A673 (cell line): Measurements from ENCODE around the gene PDGFD. TPM values are rescaled to one million over a fixed set of nuclear protein-coding genes. Genes with fewer than 3 reads are reported as not detected.

Experiments
- BruUV-seq: library from RNA; stranded (reverse); fragments of 400-500 nt; replicated peaks from 2 replicates; lab custom pipeline; 2021; lab: Mats Ljungman, UMichigan
- CTCF ChIA-PET: fragments of 300-600 bp; sonication (Branson Sonifier 250); formaldehyde crosslinking; loops from one replicate; lab custom pipeline; 2022; ENCODE audit warnings: antibody characterized with exemption; lab: Charles Lee
- POLR2A ChIA-PET: fragments of 300-600 bp; sonication (Branson Sonifier 250); formaldehyde crosslinking; loops from one replicate; lab custom pipeline; 2022; ENCODE audit warnings: antibody characterized with exemption; ENCODE audit not compliant: low non-redundant PET; lab: Charles Lee
- DNase-seq: peaks from one replicate; pipeline ENCODE4 v3.0.0-alpha.2; 2015; ENCODE audit warnings: low spot score
- H3K27ac ChIP-seq: fragments of 200-600 bp; sonication (generic); 2 replicates; pipeline ENCODE4 v1.5.1; 2016; ENCODE audit warnings: mixed run types, low read depth, mild to moderate bottlenecking, mixed read lengths, antibody characterized with exemption, low read length; ENCODE audit not compliant: poor library complexity, severe bottlenecking
- H3K27me3 ChIP-seq: fragments of 200-600 bp; sonication (generic); replicated peaks from 2 replicates; pipeline ENCODE4 v1.6.1; 2017; ENCODE audit warnings: mixed run types, low read depth, mild to moderate bottlenecking, mixed read lengths, antibody characterized with exemption, low read length; ENCODE audit not compliant: insufficient read depth, poor library complexity
- H3K36me3 ChIP-seq: fragments of 200-600 bp; sonication (generic); 2 replicates; pipeline ENCODE4 v1.6.1; 2016; ENCODE audit warnings: mixed run types, mild to moderate bottlenecking, mixed read lengths, antibody characterized with exemption, low read length; ENCODE audit not compliant: insufficient read depth, poor library complexity, severe bottlenecking
- H3K4me1 ChIP-seq: fragments of 200-600 bp; sonication (generic); 2 replicates; pipeline ENCODE4 v1.6.1; 2017; ENCODE audit warnings: mixed run types, mild to moderate bottlenecking, mixed read lengths, antibody characterized with exemption, low read length; ENCODE audit not compliant: insufficient read depth, poor library complexity, severe bottlenecking
- H3K4me3 ChIP-seq: fragments of 200-600 bp; sonication (generic); 2 replicates; pipeline ENCODE4 v1.5.1; 2016; ENCODE audit warnings: low read depth, mixed run types, mild to moderate bottlenecking, mixed read lengths, low read length; ENCODE audit not compliant: poor library complexity, severe bottlenecking
- H3K9me3 ChIP-seq: fragments of 200-600 bp; sonication (generic); 2 replicates; pipeline ENCODE4 v1.6.1; 2016; ENCODE audit warnings: mixed run types, low read depth, mild to moderate bottlenecking, mixed read lengths, antibody characterized with exemption, low read length; ENCODE audit not compliant: poor library complexity, severe bottlenecking
- CTCF ChIP-seq: fragments of 300-800, 200-600 bp; sonication (generic); conservative IDR thresholded peaks from 2 replicates; pipeline ENCODE4 v1.5.1; 2017; ENCODE audit warnings: low read depth, mild to moderate bottlenecking, antibody characterized with exemption, low read length, moderate library complexity, mixed read lengths
- EZH2 ChIP-seq: fragments of 200-600 bp; sonication (generic); IDR thresholded peaks from 2 replicates; pipeline ENCODE4 v1.6.1; 2017; ENCODE audit warnings: borderline replicate concordance, low read depth, mild to moderate bottlenecking, mixed read lengths, antibody characterized with exemption, low read length; ENCODE audit not compliant: poor library complexity, severe bottlenecking
- intact Hi-C: fragments of 100-400 bp; cut with micrococcal nuclease; formaldehyde crosslinking; loops from one replicate; pipeline ENCODE4 v1.10.0; 2022; ENCODE audit not compliant: unreplicated experiment
- total RNA-seq: library from RNA; stranded (reverse); gene quantifications from 2 replicates; pipeline ENCODE4 v1.2.3, GENCODE V29; 2021

The PDGFD gene
- total RNA-seq, 1 experiment from 2014 or later, result 6.1 TPM

- Histone ChIP-seq H3K36me3 (no peaks in the 10 kb centered on the region), H3K27me3 (no peaks in the 10 kb centered on the region), H3K4me3 (no peak overlapping the region), H3K9me3 (no peaks in the 10 kb centered on the region), H3K27ac (no peak overlapping the region), H3K4me1 (no peaks in the 10 kb centered on the region)
- no TSS peak for BruUV-seq
- CTCF ChIA-PET, result no interaction called here
- DNase-seq, result peak; percentile 21
- intact Hi-C loops, result loop anchor here (5.0 to 10.0 kb wide), 2 partner anchors 224 to 306 kb away; no protein-coding TSS in a partner anchor
- no peak for TF ChIP-seq CTCF
- no peak for TF ChIP-seq EZH2
- POLR2A ChIA-PET, result no interaction called here
Observed at GRCh38 chr11:103928802-103929161, 235.2 kb downstream of the PDGFD start.

GRCh38 chr11:103928040-103928801, 235.7 kb downstream of the PDGFD start:
- H3K4me3 ChIP-seq, result no peak overlapping the region
- no peak overlapping the region for H3K27ac ChIP-seq
- H3K9me3 ChIP-seq, result no peaks in the 10 kb centered on the region
- no peaks in the 10 kb centered on the region for H3K36me3 ChIP-seq
- H3K27me3 ChIP-seq, result no peaks in the 10 kb centered on the region
- BruUV-seq, result no TSS peak
- intact Hi-C loops, result loop anchor here (5.0 to 10.0 kb wide), 2 partner anchors 224 to 307 kb away; no protein-coding TSS in a partner anchor
- H3K4me1 ChIP-seq, result no peaks in the 10 kb centered on the region
- POLR2A ChIA-PET, result no interaction called here
- DNase-seq, result no peak
- TF ChIP-seq CTCF (no peak), EZH2 (no peak)
- CTCF ChIA-PET, result no interaction called here

- TF ChIP-seq CTCF (peak; percentile 53), EZH2 (no peak)
- DNase-seq, result peak; percentile 30
- ChIA-PET POLR2A (no interaction called here), CTCF (no interaction called here)
- H3K4me1 ChIP-seq, result no peaks in the 10 kb centered on the region
- no peaks in the 10 kb centered on the region for H3K27me3 ChIP-seq
- intact Hi-C loops, result loop anchor here (5.0 to 10.0 kb wide), 2 partner anchors 225 to 307 kb away; no protein-coding TSS in a partner anchor
- H3K36me3 ChIP-seq, result no peaks in the 10 kb centered on the region
- BruUV-seq, result no TSS peak
- H3K9me3 ChIP-seq, result no peaks in the 10 kb centered on the region
- H3K27ac ChIP-seq, result no peak overlapping the region
- H3K4me3 ChIP-seq, result no peak overlapping the region
Observed at GRCh38 chr11:103927535-103927934, 236.4 kb downstream of the PDGFD start.
